GM12874 (cell line): ENCODE results near the gene PDSS1.

Experiments
- TF ChIP-seq, protein P1 (sequence below): IDR thresholded peaks from 2 replicates; pipeline ENCODE4 v1.5.1; 2011; ENCODE audit warnings: low read depth, mild to moderate bottlenecking, control low read depth, low read length, moderate library complexity; ENCODE audit not compliant: insufficient read depth

The PDSS1 gene

DNA sequence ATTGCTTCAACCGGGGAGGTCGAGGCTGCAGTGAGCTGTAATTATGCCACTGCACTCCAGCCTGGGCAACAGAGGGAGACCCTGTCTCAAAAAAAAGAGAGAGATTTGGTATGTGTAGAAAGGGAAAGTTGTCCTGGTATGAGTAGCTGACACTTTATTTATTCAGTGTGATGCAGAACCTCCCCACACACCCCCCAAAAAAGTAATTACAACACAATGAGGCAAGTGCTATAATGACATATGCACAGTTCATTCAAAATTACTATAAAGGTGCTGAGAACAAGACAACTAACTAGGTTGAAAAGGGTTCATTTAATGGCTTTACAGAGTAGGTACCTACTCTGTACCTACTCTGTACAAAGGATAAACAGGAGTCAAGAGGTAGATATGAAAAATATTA, 80.2 kb downstream of the PDSS1 start:
- TF ChIP-seq, protein P1, sequence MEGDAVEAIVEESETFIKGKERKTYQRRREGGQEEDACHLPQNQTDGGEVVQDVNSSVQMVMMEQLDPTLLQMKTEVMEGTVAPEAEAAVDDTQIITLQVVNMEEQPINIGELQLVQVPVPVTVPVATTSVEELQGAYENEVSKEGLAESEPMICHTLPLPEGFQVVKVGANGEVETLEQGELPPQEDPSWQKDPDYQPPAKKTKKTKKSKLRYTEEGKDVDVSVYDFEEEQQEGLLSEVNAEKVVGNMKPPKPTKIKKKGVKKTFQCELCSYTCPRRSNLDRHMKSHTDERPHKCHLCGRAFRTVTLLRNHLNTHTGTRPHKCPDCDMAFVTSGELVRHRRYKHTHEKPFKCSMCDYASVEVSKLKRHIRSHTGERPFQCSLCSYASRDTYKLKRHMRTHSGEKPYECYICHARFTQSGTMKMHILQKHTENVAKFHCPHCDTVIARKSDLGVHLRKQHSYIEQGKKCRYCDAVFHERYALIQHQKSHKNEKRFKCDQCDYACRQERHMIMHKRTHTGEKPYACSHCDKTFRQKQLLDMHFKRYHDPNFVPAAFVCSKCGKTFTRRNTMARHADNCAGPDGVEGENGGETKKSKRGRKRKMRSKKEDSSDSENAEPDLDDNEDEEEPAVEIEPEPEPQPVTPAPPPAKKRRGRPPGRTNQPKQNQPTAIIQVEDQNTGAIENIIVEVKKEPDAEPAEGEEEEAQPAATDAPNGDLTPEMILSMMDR = no peak

DNA sequence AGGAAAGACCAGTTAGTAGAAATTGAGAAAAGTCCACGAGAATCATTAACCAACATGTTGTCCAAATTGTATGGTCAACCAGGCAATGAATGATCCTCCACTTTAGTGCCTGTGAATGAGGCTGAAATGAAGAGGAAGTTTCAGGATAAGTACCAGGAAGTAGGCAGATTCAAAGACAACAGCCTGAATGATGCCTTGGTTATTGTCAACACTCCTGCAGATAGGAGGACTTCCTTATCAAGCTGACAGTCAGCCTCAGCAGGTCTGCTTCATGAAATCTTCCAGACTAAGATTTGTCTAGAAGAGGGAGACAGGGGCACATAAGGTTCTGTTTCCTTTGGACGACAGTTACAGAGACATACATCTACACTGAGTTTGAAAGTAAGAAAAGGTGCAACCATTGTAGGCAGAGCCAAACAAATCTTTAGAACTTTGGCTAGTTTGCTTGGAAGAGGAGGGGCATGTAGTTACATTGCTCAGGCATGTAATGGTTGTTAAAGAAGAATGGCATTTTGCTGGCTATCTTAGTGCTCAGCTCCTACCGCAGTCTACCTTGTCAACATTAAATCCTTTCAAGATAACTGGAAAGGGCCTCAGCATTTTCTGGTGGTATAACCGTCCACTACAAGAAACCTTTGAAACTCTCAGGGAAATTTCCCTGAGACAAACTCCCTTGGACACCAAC, 81.8 kb downstream of the PDSS1 start:
- TF ChIP-seq, protein P1 = no peak

DNA sequence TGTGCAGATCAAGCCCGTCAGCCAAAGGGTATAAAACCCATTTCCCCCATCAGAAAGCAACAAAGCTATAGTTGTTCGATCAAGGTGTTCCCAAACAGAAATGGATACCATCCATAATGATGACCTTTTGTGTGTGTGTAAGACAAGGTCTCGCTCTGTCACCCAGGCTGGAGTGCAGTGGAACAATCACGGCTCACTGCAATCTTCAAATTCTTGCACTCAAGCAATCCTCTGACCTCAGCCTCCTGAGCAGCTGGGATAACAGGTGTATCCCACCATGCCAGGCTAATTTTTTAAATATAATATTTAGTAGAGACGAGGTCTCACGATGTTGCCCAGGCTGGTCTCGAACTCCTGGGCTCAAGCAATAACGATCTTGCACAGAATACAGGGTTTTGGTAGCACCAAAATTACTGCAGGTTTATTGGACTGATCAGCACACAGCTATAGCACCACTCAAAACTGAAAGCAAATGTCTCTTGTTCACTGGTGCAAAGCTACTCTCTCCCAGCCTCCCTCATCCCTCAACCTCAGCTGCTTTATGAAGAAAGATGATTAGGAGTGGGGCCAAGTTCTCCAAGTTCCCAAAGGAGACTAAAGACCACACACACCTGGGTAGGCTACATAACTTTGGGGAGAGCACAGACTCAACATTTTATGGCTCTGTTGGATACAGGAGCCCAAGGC, 82.7 kb downstream of the PDSS1 start:
- TF ChIP-seq, protein P1 = no peak

DNA sequence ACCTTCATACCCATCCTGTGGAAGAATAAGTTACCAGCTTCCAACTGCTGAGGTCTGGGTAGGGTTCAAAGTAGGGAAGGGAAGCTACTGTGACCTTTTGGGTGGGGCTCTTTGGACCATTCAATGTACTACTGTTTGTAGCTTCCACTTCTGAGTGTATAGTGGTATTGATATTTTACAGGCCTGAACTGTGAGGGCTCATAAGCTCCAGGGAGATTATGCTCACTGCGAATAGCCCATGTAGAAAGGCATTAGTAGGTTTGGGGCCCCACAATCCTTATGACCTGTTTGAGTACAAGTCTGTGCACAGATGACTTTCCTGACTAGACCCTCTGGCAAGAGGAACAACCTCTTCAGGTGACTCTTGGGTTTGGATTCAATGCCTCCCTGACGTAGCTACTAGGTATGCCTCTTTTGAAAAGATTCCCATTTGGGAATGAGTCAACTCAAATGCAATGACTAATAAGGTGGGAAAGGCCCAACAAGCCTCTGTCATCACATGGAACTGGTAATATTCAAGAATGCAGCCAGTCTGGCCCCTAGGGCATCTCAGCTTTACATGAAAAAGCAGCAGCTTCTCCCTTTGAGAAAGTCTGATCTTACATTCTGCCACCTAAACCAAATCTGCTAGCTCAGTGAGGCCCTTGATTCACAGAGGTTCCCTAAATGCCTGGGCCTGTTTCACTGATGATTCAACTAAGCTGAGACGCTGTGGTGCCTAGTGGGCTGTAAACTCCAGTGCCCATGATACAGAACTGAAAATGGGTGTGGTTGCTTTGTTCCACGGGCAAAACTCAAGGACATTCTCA, 83.5 kb downstream of the PDSS1 start:
- TF ChIP-seq, protein P1 = no peak

DNA sequence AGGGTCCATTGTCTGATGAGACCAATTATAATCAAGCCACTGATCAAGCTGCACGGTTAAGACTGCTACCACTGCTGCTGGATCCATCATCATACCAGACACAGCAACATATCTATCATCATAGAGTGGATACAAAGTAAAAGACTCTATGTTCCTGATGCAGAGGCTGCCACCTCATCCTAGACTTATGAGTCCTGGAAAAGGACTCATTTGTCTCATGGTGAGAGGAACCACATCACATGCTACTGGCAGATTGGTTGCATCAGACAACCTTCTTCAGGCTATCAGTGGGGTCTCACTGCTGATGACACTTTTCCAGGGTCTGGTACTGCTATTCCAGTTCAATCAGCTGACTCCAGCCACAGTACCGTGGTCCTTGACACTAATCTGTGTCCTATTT, 84.3 kb downstream of the PDSS1 start:
- TF ChIP-seq, protein P1 = no peak

DNA sequence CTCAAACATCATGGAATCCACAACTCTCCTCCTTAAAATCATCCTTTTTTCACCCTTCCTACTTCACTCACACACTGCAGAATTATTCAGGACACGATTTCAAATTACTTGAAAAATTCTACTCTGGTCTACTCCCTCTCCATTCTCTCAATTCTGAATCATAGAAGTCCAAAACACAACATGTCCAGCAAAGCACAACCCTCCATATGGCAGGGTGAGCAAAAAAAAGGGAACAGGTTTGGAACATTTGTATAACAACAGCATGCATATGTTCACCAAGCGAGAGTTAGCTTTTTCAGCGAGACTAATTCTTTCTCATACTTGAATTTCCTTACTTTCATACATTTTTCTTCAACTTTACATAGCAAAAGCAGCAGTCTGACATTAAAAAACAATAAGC, 89.9 kb downstream of the PDSS1 start:
- TF ChIP-seq, protein P1 = no peak
